Osteoblast (primary cell): Measurements from ENCODE around the gene MAPK10. TPM values are rescaled to one million over a fixed set of nuclear protein-coding genes. Genes with fewer than 3 reads are reported as not detected.
"Not testable (repeated sequence)": the region's sequence is repeated elsewhere in the genome, so short reads cannot be mapped to it uniquely, and the experiment has no call there.

Experiments
- DNase-seq: peaks from one replicate; pipeline ENCODE4 v3.0.0; 2011; ENCODE audit warnings: low spot score, mixed read lengths; ENCODE audit not compliant: insufficient read length; ENCODE audit errors: missing footprints
- H2AFZ ChIP-seq: 2 replicates; pipeline ENCODE4 v1.6.0; 2011; ENCODE audit warnings: mild to moderate bottlenecking, low read length
- H3K27ac ChIP-seq: 2 replicates; pipeline ENCODE4 v1.5.1; 2011; ENCODE audit warnings: mild to moderate bottlenecking, low read depth, low read length, moderate library complexity
- H3K27me3 ChIP-seq: 2 replicates; pipeline ENCODE4 v1.6.0; 2012; ENCODE audit warnings: mild to moderate bottlenecking, control low read depth, inconsistent platforms, low read length, moderate library complexity; ENCODE audit not compliant: insufficient read depth
- H3K36me3 ChIP-seq: 2 replicates; pipeline ENCODE4 v1.5.1; 2011; ENCODE audit warnings: mild to moderate bottlenecking, low read length, control low read depth, moderate library complexity; ENCODE audit not compliant: insufficient read depth
- H3K4me1 ChIP-seq: 2 replicates; pipeline ENCODE4 v1.5.1; 2011; ENCODE audit warnings: mild to moderate bottlenecking, low read length, control low read depth, moderate library complexity; ENCODE audit not compliant: insufficient read depth
- H3K4me2 ChIP-seq: 2 replicates; pipeline ENCODE4 v1.6.0; 2011; ENCODE audit warnings: mild to moderate bottlenecking, low read length; ENCODE audit not compliant: insufficient read depth
- H3K4me3 ChIP-seq: fragments of 200-600 bp; sonication (generic); 3 replicates; pipeline ENCODE4 v1.5.1; 2012; ENCODE audit warnings: mild to moderate bottlenecking, low read length, inconsistent platforms; ENCODE audit not compliant: insufficient read depth
- H3K79me2 ChIP-seq: 2 replicates; pipeline ENCODE4 v1.6.0; 2012; ENCODE audit warnings: mild to moderate bottlenecking, low read length, control low read depth, inconsistent platforms; ENCODE audit not compliant: insufficient read depth
- H3K9me3 ChIP-seq: 2 replicates; pipeline ENCODE4 v1.5.1; 2011; ENCODE audit warnings: low read depth, low read length, control low read depth
- H4K20me1 ChIP-seq: 2 replicates; pipeline ENCODE4 v1.6.0; 2012; ENCODE audit warnings: mild to moderate bottlenecking, low read length, control low read depth; ENCODE audit not compliant: insufficient read depth
- total RNA-seq: library from RNA; depleted of rRNA; stranded (reverse); fragments of >200 nt; gene quantifications from 2 replicates; pipeline ENCODE4 v1.2.3, GENCODE V29; 2012
- TF ChIP-seq, protein P1 (sequence below): IDR thresholded peaks from 2 replicates; pipeline ENCODE4 v1.5.1; 2011; ENCODE audit warnings: mild to moderate bottlenecking, low read depth, low read length, moderate library complexity; ENCODE audit errors: extremely low read depth

The MAPK10 gene
- total RNA-seq, 1 donor = 13.0 TPM

DNA sequence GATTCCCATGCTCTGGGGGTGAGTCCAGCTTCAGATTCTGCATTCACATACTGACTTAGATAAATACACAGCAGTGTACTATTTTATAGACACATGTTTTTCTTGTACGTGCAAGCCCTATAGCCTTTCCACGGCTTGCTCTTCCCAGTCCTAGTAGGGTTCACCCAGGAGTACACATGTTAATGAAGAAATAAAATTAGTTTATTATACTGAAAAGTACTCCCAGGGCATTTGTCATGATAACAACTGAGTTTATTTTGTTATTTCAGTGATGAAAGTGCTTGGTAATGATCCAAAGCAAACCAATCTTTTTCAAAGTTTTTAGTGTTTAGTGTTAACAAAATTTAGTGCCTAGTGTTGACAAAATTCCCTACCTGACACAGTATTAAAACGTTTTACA is 21.3 kb downstream of the MAPK10 start:
- peak overlapping the region; percentile 49 for H3K27ac ChIP-seq
- no peaks in the 10 kb centered on the region for H3K36me3 ChIP-seq
- no peak overlapping the region for H2AFZ ChIP-seq
- no peaks in the 10 kb centered on the region for H3K27me3 ChIP-seq
- H3K9me3 ChIP-seq = no peaks in the 10 kb centered on the region
- H4K20me1 ChIP-seq = no peaks in the 10 kb centered on the region
- no peak overlapping the region for H3K4me3 ChIP-seq
- DNase-seq = peak; percentile 19
- no peaks in the 10 kb centered on the region for H3K79me2 ChIP-seq
- peak overlapping the region; percentile 46 for H3K4me2 ChIP-seq
- peaks cover 24% of the 10 kb centered on the region for H3K4me1 ChIP-seq
- TF ChIP-seq, protein P1, sequence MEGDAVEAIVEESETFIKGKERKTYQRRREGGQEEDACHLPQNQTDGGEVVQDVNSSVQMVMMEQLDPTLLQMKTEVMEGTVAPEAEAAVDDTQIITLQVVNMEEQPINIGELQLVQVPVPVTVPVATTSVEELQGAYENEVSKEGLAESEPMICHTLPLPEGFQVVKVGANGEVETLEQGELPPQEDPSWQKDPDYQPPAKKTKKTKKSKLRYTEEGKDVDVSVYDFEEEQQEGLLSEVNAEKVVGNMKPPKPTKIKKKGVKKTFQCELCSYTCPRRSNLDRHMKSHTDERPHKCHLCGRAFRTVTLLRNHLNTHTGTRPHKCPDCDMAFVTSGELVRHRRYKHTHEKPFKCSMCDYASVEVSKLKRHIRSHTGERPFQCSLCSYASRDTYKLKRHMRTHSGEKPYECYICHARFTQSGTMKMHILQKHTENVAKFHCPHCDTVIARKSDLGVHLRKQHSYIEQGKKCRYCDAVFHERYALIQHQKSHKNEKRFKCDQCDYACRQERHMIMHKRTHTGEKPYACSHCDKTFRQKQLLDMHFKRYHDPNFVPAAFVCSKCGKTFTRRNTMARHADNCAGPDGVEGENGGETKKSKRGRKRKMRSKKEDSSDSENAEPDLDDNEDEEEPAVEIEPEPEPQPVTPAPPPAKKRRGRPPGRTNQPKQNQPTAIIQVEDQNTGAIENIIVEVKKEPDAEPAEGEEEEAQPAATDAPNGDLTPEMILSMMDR = no peak

DNA sequence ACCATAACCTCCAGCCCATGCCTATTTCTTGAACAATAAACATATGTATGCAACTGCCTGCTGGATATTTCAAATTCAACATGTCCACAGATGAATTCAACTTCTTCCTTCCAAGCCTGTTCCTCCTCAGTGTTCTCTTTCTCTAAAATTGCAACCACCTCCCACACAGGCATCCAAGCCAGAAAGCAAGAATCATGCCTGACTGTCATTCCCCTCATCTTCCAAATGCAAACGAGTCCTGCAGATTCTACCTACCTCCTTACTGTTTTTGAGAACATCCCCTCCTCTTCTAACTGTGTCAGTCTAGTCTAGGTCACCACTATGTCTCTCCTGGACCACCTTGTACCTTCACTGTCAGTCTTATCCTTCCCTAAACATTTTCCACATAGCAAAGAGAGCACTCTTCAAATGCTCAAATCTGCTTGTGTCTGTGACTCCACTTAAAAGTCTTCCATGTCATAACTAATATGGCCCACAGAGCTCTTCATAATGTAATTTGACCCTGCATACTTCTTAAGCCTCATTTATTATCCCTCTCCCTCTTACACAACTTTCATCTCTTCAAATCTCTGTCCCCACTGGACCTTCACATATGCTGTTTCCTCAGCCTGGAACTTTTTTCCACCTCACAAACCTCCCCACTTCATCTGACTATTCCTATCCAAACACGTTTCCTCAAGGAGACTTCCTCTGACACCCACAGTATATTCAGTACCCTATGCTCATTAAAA is 25.7 kb downstream of the MAPK10 start:
- no peak overlapping the region for H3K4me2 ChIP-seq
- no peak for DNase-seq
- no peak overlapping the region for H3K4me3 ChIP-seq
- H3K4me1 ChIP-seq = peaks cover 19% of the 10 kb centered on the region
- TF ChIP-seq, protein P1 = no peak
- no peaks in the 10 kb centered on the region for H4K20me1 ChIP-seq
- H3K27ac ChIP-seq = no peak overlapping the region
- no peaks in the 10 kb centered on the region for H3K36me3 ChIP-seq
- H3K27me3 ChIP-seq = no peaks in the 10 kb centered on the region
- no peaks in the 10 kb centered on the region for H3K9me3 ChIP-seq
- no peak overlapping the region for H2AFZ ChIP-seq
- H3K79me2 ChIP-seq = no peaks in the 10 kb centered on the region

DNA sequence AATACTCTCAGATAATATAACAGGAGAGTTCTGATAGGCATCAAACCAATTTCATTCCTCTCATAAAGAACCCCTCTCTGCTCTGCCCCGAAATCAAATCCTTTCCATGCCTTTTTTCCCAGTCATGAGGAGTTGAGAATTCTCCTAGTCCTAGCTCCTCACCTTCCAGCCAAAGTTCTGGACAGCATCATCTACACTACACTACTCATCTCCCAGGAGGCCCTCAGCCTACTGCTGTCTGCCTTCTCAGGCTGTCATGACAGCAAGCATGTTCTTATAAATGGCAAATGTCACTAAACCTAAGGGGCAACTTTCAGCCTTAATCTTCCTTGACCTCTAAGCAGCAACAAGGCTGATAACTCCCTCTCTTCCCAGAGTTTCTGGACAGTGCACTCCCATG is 26.6 kb downstream of the MAPK10 start:
- TF ChIP-seq, protein P1 = no peak
- no peak for DNase-seq
- no peaks in the 10 kb centered on the region for H3K27me3 ChIP-seq

GRCh38 chr4:86330961-86331742 is 28.7 kb downstream of the MAPK10 start:
- no peaks in the 10 kb centered on the region for H3K9me3 ChIP-seq

More for the DNA sequence above, 26.6 kb downstream of the MAPK10 start:
- no peak overlapping the region for H3K4me3 ChIP-seq
- H4K20me1 ChIP-seq = no peaks in the 10 kb centered on the region
- H3K4me1 ChIP-seq = peaks cover 9% of the 10 kb centered on the region
- H3K4me2 ChIP-seq = no peak overlapping the region
- H2AFZ ChIP-seq = no peak overlapping the region
- H3K9me3 ChIP-seq = no peaks in the 10 kb centered on the region
- H3K36me3 ChIP-seq = no peaks in the 10 kb centered on the region
- H3K27ac ChIP-seq = no peak overlapping the region
- H3K79me2 ChIP-seq = no peaks in the 10 kb centered on the region

GRCh38 chr4:86330411-86330810 is 29.4 kb downstream of the MAPK10 start:
- not testable (repeated sequence) for H3K9me3 ChIP-seq, H3K79me2 ChIP-seq, H3K4me2 ChIP-seq, H3K36me3 ChIP-seq, H3K4me1 ChIP-seq, H3K4me3 ChIP-seq, DNase-seq, H3K27ac ChIP-seq, H2AFZ ChIP-seq, H3K27me3 ChIP-seq, H4K20me1 ChIP-seq

More at GRCh38 chr4:86330961-86331742, 28.7 kb downstream of the MAPK10 start:
- Histone ChIP-seq H4K20me1 (no peaks in the 10 kb centered on the region), H3K27me3 (no peaks in the 10 kb centered on the region), H3K27ac (no peak overlapping the region), H3K4me3 (no peak overlapping the region), H3K4me2 (no peak overlapping the region), H2AFZ (peak overlapping the region; percentile 18), H3K36me3 (no peaks in the 10 kb centered on the region), H3K4me1 (no peaks in the 10 kb centered on the region), H3K79me2 (no peaks in the 10 kb centered on the region)
- TF ChIP-seq, protein P1 = no peak
- DNase-seq = no peak
